ENCODE results near the gene PHLDB1. TPM values are rescaled to one million over a fixed set of nuclear protein-coding genes. Genes with fewer than 3 reads are reported as not detected.

Gene PHLDB1
- total and polyA plus RNA-seq, 2 of the 8 experiments (the other 6 are each of a cell fraction or from before 2014, with no cell fraction given), result 53.9 to 74.8 TPM

DNA sequence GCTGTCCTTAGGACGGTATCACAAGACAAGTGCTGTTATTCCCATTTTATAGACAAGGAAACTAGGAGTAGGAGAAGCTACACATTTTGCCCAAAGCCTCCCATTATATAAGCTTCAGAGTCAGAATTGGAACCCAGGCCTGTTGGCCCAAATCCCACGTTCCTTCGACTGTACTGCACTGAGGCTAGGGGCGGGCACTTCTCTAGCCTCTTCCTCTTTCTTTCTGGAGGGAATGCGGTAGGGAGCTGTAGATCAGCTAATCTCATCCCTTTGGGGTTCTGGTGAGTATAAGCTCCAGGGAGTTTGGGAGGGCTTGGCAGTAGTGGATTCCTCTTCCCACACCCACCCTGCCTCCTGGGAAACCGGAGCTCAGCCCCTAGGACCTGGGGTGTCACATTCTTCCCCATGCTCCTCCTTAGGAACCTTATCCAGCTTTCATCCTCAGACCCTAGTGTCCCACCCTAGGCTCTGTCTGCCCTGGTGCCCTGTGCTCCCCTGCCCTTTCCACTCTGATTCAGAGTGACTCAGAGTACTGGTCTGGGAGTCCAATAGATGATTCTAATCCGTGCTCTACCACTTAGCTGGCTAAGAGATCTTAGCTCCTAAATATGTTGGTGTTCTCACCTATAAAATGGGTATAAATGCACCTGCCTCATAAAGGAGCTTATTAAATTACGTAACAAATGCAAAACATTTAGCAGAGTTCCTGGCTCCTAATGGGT lies 29.3 kb downstream of the PHLDB1 start:
- FAIRE-seq, result no peak
- Histone ChIP-seq H3K79me2 (ENCODE audit: control insufficient read depth in 1 of 2, insufficient read depth in 2 of 2, low read length in 2 of 2) (no peaks in the 10 kb centered on the region), H3K27me3 (replicated peaks in 1 of 4; ENCODE audit: control insufficient read depth in 3 of 4, extremely low read depth in 1 of 4, insufficient read depth in 3 of 4, low read length in 3 of 4) (no peaks in the 10 kb centered on the region), H3K4me2 (ENCODE audit: insufficient read depth in 1 of 2, low read depth in 2 of 2, low read length in 2 of 2) (peak overlapping the region in 1 of 2 experiments; percentile 80; a peak in 1 of 4 replicates), H3K56ac (replicated peaks; ENCODE audit: insufficient read length, low read depth, low read length) (no peak overlapping the region), H2BK20ac (ENCODE audit: low read length) (no peak overlapping the region; the same call in 1 of the 2 replicates), H3K14ac (ENCODE audit: insufficient read length) (no peak overlapping the region), H4K5ac (ENCODE audit: insufficient read length, low read depth, low read length) (no peak overlapping the region), H3K36me3 (ENCODE audit: control insufficient read depth in 2 of 4, insufficient read depth in 4 of 4, low read length in 3 of 4) (peaks cover 6 to 50% (median 21%) of the 10 kb centered on the region in 4 experiments; a peak in 6 of 8 replicates), H3K9ac (replicated peaks in 1 of 4; ENCODE audit: extremely low read depth in 1 of 4, low read depth in 3 of 4, low read length in 3 of 4) (no peak overlapping the region), H4K8ac (ENCODE audit: extremely low read depth, insufficient read depth, low read length) (no peak overlapping the region), H4K91ac (replicated peaks; ENCODE audit: insufficient read length, low read length) (no peak overlapping the region), H3K23ac (ENCODE audit: insufficient read length) (no peak overlapping the region), H2BK12ac (ENCODE audit: low read depth, low read length) (no peak overlapping the region), H3K4me1 (replicated peaks in 1 of 4; ENCODE audit: control insufficient read depth in 3 of 4, insufficient read depth in 4 of 4, low read length in 3 of 4) (peaks cover 16 to 23% (median 19%) of the 10 kb centered on the region in 4 experiments), H3K79me1 (ENCODE audit: low read depth, low read length) (peaks cover 4% of the 10 kb centered on the region; the same call in 1 of the 2 replicates), H2AK5ac (ENCODE audit: low read depth, low read length) (peak overlapping the region; percentile 68; the same call in 1 of the 2 replicates), H2AFZ (ENCODE audit: low read length) (no peak overlapping the region), H3K9me3 (ENCODE audit: insufficient read depth in 2 of 2, low read depth in 1 of 2, low read length in 1 of 2) (no peaks in the 10 kb centered on the region), H2BK5ac (ENCODE audit: low read depth, low read length) (peak overlapping the region; percentile 9; the same call in 1 of the 2 replicates), H3K23me2 (ENCODE audit: low read depth, low read length) (peaks cover 6% of the 10 kb centered on the region; the same call in 1 of the 2 replicates), H3K18ac (ENCODE audit: extremely low read depth, low read length) (0 out of 2 replicates have a peak overlapping the region, but pooled peaks have one; percentile 75), H3K27ac (ENCODE audit: low read depth, low read length) (no peak overlapping the region), H2BK15ac (ENCODE audit: low read length) (no peak overlapping the region), H3K4me3 (ENCODE audit: extremely low read depth in 1 of 4, insufficient read depth in 2 of 4, low read depth in 3 of 4, low read length in 4 of 4) (no peak overlapping the region), H3K4ac (replicated peaks; ENCODE audit: insufficient read length, low read depth, low read length) (no peak overlapping the region), H2BK120ac (replicated peaks; ENCODE audit: low read depth, low read length) (no peak overlapping the region), H4K20me1 (replicated peaks in 1 of 2; ENCODE audit: control insufficient read depth in 1 of 2, insufficient read depth in 2 of 2, low read length in 2 of 2) (peaks cover 2 to 10% of the 10 kb centered on the region in 2 experiments)
- WGBS, 2 experiments (ENCODE audit: extremely low coverage in 1 of 2, insufficient coverage in 1 of 2, insufficient read length in 1 of 2, insufficient replicate concordance in 2 of 2, low coverage in 1 of 2, low lambda C conversion rate in 2 of 2, missing lambda C conversion rate in 1 of 2), result 88% methylated on average over 8 of the region's 8 CpGs; no CpG with 5 or more reads in 1 of the 2 experiments
- no peak for DNase-seq (ENCODE audit: low read depth in 1 of 2, low spot score in 2 of 2)
- ChIA-PET CTCF (ENCODE audit: partially characterized antibody) (interaction anchor here (0.6 to 19.1 kb wide), 11 partner anchors 9 to 455 kb away, joined by 3 to 435 read pairs (median 8); partner anchors contain the start of genes PHLDB1 and TREH), POLR2A (ENCODE audit: partially characterized antibody) (interaction anchor here (0.6 to 25.8 kb wide), 7 partner anchors 9 to 353 kb away, joined by 3 to 574 read pairs (median 7); partner anchors contain the start of gene PHLDB1)
- no peak for TF ChIP-seq CTBP2 (IDR thresholded peaks at IDR 0.05; ENCODE audit: borderline replicate concordance, insufficient read depth, insufficient read length, low read length)
- no peak for TF ChIP-seq CEBPB (IDR thresholded peaks at IDR 0.05; ENCODE audit: low read depth, low read length)
- no peak for TF ChIP-seq NRF1 (IDR thresholded peaks at IDR 0.05; ENCODE audit: low read depth, low read length)
- no peak for TF ChIP-seq TBP (IDR thresholded peaks at IDR 0.05; ENCODE audit: low read depth, low read length)
- no peak for TF ChIP-seq SIX5 (IDR thresholded peaks at IDR 0.05; ENCODE audit: low read depth, low read length)
- no peak for TF ChIP-seq GTF2F1 (IDR thresholded peaks at IDR 0.05; ENCODE audit: borderline replicate concordance, low read depth, low read length)
- no peak for TF ChIP-seq RXRA (IDR thresholded peaks at IDR 0.05; ENCODE audit: insufficient read depth, low read depth, low read length)
- no peak for TF ChIP-seq MAFK (IDR thresholded peaks at IDR 0.05; ENCODE audit: low read depth, low read length)
- TF ChIP-seq BCL11A (IDR thresholded peaks at IDR 0.05; ENCODE audit: low read depth in 2 of 2, low read length in 2 of 2), result no peak
- no peak for TF ChIP-seq ATF2 (IDR thresholded peaks at IDR 0.05; ENCODE audit: low read length)

Measured in H1 (cell line).